Measurements from ENCODE around the gene ANGPTL5. TPM values are rescaled to one million over a fixed set of nuclear protein-coding genes. Genes with fewer than 3 reads are reported as not detected.

The ANGPTL5 gene
- total RNA-seq, 2 experiments from 2014 or later: not detected

- no peak for TF ChIP-seq CTCF (IDR thresholded peaks at IDR 0.05)
- no peaks in the 10 kb centered on the region for H3K4me1 Mint-ChIP-seq (ENCODE audit: low read depth)
- peaks cover 33% of the 10 kb centered on the region for H3K27me3 Mint-ChIP-seq
- intact Hi-C loops (cut with micrococcal nuclease): no loop called here
- DNase-seq: no peak
- no peak overlapping the region for H3K4me3 Mint-ChIP-seq
- ChIA-PET POLR2A (no interaction called here), CTCF (interaction anchor here (0.6 to 3.2 kb wide), 8 partner anchors 16 to 127 kb away, joined by 3 to 18 read pairs (median 3); no protein-coding TSS in a partner anchor)
- ATAC-seq: no peak
- no peaks in the 10 kb centered on the region for H3K9me3 Mint-ChIP-seq
- no peak overlapping the region for H3K27ac Mint-ChIP-seq
- no peaks in the 10 kb centered on the region for H3K36me3 Mint-ChIP-seq (ENCODE audit: low read depth)
Measured at GRCh38 chr11:101880222-101880621, 36.1 kb downstream of the ANGPTL5 start.

- DNase-seq (no peak), ATAC-seq (no peak)
- H3K36me3 Mint-ChIP-seq (ENCODE audit: low read depth): no peaks in the 10 kb centered on the region
- ChIA-PET POLR2A (no interaction called here), CTCF (no interaction called here)
- intact Hi-C loops (cut with micrococcal nuclease): no loop called here
- H3K4me3 Mint-ChIP-seq: no peak overlapping the region
- no peak overlapping the region for H3K27ac Mint-ChIP-seq
- H3K9me3 Mint-ChIP-seq: no peaks in the 10 kb centered on the region
- TF ChIP-seq CTCF (IDR thresholded peaks at IDR 0.05): no peak
- H3K27me3 Mint-ChIP-seq: peaks cover 10% of the 10 kb centered on the region
- H3K4me1 Mint-ChIP-seq (ENCODE audit: low read depth): no peaks in the 10 kb centered on the region
Measured at GRCh38 chr11:101872171-101872882, 44.0 kb downstream of the ANGPTL5 start.

GRCh38 chr11:101870510-101870909 lies 45.8 kb downstream of the ANGPTL5 start:
- TF ChIP-seq CTCF (IDR thresholded peaks at IDR 0.05): no peak
- Mint-ChIP-seq H3K36me3 (ENCODE audit: low read depth) (no peaks in the 10 kb centered on the region), H3K27me3 (peaks cover 5% of the 10 kb centered on the region), H3K9me3 (no peaks in the 10 kb centered on the region), H3K4me1 (ENCODE audit: low read depth) (no peaks in the 10 kb centered on the region), H3K27ac (no peak overlapping the region), H3K4me3 (no peak overlapping the region)
- CTCF ChIA-PET: interaction anchor here (2.0 kb wide), 1 partner anchor 10 kb away, joined by 11 read pairs; no protein-coding TSS in a partner anchor
- POLR2A ChIA-PET: no interaction called here
- intact Hi-C loops (cut with micrococcal nuclease): no loop called here
- DNase-seq (no peak), ATAC-seq (no peak)

GRCh38 chr11:101867951-101868350 lies 48.4 kb downstream of the ANGPTL5 start:
- DNase-seq (no peak), ATAC-seq (no peak)
- no peak overlapping the region for H3K27ac Mint-ChIP-seq
- no peaks in the 10 kb centered on the region for H3K9me3 Mint-ChIP-seq
- H3K4me3 Mint-ChIP-seq: no peak overlapping the region
- POLR2A ChIA-PET: interaction anchor here (0.5 kb wide), 1 partner anchor 131 kb away, joined by 3 read pairs; no protein-coding TSS in a partner anchor
- no peaks in the 10 kb centered on the region for H3K36me3 Mint-ChIP-seq (ENCODE audit: low read depth)
- intact Hi-C loops (cut with micrococcal nuclease): no loop called here
- CTCF ChIA-PET: interaction anchor here (1.4 kb wide), 1 partner anchor 139 kb away, joined by 4 read pairs; no protein-coding TSS in a partner anchor
- H3K27me3 Mint-ChIP-seq: peaks cover 6% of the 10 kb centered on the region
- H3K4me1 Mint-ChIP-seq (ENCODE audit: low read depth): no peaks in the 10 kb centered on the region
- no peak for TF ChIP-seq CTCF (IDR thresholded peaks at IDR 0.05)

Measured in activated CD8-positive, alpha-beta T cell treated with anti-CD3 and anti-CD28 coated beads for 36 hours (primary cell).